GM12874 (cell line): ENCODE results near the gene UBE4A.

Experiments used
- CTCF ChIP-seq: IDR thresholded peaks from 2 replicates; pipeline ENCODE4 v1.5.1; 2011; ENCODE audit warnings: low read depth, mild to moderate bottlenecking, control low read depth, low read length, moderate library complexity; ENCODE audit not compliant: insufficient read depth

Gene UBE4A

GRCh38 chr11:118364956-118365615 lies 5.7 kb downstream of the UBE4A start:
- TF ChIP-seq CTCF, result no peak

- no peak for TF ChIP-seq CTCF
Observed at GRCh38 chr11:118366287-118366686, 6.9 kb downstream of the UBE4A start.

GRCh38 chr11:118370774-118371173 lies 11.4 kb downstream of the UBE4A start:
- no peak for TF ChIP-seq CTCF

GRCh38 chr11:118373263-118373662 lies 13.9 kb downstream of the UBE4A start:
- TF ChIP-seq CTCF, result no peak

GRCh38 chr11:118373871-118374270 lies 14.5 kb downstream of the UBE4A start:
- TF ChIP-seq CTCF, result no peak

- no peak for TF ChIP-seq CTCF
Observed at GRCh38 chr11:118374729-118375128, 15.3 kb downstream of the UBE4A start.

- TF ChIP-seq CTCF, result no peak
Observed at GRCh38 chr11:118375978-118376377, 16.6 kb downstream of the UBE4A start.
